Activated CD8-positive, alpha-beta memory T cell treated with anti-CD3 and anti-CD28 coated beads for 24 hours (primary cell): ENCODE measurements around the gene HLF.
"Not testable (repeated sequence)": the region's sequence is repeated elsewhere in the genome, so short reads cannot be mapped to it uniquely, and the experiment has no call there.

Experiments
- DNase-seq: peaks from one replicate; pipeline ENCODE4 v3.0.0-alpha.2; 2020

Gene HLF

DNA sequence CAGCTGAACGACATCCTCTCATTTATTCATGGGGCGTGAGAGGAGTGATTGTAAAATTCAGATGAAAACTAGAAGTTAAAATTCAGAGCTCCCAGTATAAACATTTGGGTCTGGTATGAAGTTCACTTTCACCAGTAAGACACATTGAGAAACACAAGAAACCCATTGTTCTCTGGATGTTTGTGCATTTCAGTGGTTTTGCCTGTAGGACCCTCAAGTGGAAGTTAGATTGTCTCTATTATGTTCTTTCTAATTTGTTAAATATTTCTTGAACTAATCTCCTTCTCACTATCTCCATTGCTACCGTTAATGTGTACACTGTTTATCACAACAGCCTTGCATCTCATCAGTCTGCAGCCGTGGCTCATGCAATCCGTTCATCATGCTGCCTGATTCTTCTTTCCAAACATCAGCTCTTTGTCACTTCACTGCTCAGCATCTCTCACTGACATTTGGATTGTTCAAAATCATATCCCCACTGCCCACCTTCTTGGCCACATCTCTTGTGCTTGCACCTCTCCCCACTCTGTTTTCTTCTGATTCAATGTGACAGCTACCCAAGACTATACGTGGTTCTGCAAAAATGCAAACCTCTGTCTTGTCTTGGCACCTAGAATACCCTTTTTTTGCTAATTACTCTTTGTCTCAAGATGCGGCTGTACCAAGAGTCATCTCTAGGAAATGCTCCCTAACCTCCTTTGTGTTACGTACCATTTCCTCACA is 49.5 kb downstream of the HLF start:
- DNase-seq, result no peak

DNA sequence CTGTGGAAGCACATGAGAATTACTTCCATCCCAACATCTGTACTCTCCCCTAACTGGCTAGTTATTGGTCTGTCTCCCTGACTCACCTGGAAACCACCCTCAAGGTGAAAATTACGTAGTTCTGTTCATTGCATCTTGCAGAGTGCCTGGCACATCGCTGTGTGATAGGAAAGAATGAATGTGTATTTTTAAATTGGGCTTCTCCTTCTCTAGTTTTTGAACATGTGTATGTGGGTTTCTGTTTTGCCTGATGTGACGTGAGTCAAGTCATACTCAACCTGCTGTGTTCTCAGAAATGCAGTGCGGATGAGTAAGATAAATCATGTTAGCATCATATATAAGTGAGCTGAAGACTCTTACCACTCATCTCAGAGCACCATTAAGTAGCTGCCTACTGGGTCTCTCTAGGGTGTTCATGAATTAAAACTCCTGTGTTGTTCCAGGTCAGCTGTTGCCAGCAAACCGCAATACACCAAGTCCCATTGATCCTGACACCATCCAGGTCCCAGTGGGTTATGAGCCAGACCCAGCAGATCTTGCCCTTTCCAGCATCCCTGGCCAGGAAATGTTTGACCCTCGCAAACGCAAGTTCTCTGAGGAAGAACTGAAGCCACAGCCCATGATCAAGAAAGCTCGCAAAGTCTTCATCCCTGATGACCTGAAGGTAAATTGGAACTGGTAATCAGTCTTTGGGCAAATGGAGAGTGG is 50.2 kb downstream of the HLF start:
- no peak for DNase-seq

DNA sequence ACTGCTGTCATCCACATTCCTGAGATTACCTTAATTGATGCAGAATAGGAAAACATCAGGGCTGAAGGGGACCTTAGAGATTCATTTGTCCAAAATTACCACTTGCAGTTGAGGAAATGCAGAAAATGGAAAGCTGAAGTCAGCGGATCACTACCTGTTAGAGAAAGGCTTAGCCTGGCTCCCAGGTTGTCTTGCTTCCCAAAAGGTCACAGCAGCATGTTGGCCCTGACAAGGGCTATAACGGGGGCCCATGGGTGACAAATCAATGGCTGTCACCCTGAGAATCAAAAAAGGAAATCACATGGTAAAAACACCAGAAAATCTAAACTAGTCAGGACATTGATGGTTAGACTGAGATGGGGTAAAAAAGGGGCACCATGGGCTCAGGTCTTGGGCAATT is 51.7 kb downstream of the HLF start:
- no peak for DNase-seq

DNA sequence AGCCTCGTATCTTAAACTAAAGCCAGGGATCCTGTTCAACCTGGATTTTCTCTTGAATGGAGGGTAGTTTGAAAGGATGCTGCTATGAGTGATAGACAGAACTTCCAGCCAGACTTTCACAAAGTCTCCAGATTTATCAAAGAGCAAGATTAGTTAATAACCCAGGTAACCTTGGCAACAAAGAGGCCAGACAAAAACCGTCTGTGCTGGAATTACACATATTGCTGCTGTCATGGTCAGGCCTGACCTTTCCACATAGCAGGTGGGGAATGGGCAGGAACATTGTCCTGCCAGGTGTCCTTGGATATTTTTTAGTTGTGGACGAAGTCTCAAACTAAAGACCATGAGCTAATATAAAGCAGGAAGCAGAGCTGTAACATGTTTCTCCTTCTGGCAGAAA is 52.5 kb downstream of the HLF start:
- no peak for DNase-seq

DNA sequence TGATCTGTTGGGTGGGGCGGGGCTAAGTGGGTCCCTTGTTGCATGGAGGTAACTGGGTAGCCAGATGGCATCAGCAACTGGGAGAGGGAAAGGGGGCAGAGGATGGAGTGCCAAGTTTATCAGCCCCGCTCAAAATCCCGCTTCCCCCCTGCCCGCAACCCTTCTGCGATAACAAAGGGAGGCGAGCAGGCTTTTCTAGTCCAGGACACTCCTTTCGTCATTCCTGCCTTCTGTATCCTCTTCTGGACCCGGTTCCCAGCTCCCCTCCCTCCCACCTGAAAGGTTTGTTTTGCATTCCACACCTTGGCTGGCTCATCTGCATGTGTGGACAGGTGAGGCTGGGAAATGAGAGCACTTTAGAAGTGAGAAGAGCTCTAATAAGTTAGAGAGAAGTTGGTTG is 53.3 kb downstream of the HLF start:
- DNase-seq, result no peak

DNA sequence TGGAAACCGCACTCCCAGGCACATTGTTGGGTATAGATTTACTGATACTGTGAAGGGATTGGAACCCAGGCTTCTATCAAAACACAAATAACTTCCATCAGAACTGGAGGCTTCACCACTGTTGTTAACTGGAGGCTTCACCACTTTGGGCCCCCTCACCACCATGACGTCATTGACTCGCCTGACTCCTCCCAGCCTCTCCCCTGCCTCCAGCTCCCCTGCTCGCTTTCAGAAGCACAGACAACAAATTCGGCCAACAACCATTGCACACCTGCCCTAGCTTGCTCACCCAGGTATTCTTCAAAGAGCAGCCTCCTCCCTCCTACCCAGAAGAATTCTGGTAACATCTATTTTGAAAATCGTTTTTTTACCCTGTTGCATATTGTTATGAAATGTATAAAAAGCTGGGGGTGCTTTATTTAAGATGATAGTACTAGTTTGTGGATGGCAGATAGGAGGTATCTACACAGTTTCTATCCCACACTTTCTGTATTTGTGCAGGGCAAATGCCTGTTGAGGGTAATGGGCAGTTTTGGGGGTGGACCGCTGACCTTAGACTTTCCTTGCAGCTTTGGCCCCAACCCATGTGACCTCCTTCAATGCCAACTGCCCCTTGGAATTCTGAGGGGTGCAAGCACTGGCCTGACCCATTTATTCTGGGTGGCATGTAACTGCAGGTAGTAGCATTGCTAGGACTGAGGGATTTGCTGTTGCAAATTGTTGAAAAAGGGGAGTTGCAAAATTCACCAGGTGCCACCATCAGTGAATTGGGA is 54.1 kb downstream of the HLF start:
- DNase-seq, result no peak

DNA sequence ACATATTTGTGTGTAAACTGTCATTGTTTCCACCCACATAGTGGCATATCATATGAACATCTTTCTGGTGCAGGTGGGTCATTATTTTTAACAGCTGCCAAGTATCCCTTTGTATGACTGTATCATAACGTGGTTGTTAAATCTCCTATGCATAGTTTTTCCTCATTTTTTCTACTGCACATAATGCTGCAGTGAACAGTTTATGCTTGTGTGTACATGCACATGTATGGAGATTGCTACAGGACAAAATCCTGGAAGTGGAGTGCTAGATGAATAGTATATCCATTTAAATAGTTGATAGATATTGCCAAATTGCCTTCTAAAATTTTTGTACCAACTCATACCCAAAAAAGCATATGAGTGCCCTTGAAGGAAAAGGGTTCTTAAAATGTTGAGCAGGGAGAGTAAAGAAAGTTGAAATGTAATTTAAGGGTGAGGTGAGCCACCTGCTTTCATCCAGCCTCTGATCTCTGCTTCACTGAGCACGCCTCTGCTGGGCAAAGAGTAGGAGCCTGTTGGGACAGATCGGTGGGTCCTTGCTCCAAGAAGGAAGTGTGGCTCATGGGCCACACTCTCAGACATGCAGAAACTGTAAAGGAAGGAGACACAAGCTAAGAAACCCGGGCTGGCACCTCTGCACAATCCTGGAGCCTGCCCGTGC is 55.3 kb downstream of the HLF start:
- no peak for DNase-seq

DNA sequence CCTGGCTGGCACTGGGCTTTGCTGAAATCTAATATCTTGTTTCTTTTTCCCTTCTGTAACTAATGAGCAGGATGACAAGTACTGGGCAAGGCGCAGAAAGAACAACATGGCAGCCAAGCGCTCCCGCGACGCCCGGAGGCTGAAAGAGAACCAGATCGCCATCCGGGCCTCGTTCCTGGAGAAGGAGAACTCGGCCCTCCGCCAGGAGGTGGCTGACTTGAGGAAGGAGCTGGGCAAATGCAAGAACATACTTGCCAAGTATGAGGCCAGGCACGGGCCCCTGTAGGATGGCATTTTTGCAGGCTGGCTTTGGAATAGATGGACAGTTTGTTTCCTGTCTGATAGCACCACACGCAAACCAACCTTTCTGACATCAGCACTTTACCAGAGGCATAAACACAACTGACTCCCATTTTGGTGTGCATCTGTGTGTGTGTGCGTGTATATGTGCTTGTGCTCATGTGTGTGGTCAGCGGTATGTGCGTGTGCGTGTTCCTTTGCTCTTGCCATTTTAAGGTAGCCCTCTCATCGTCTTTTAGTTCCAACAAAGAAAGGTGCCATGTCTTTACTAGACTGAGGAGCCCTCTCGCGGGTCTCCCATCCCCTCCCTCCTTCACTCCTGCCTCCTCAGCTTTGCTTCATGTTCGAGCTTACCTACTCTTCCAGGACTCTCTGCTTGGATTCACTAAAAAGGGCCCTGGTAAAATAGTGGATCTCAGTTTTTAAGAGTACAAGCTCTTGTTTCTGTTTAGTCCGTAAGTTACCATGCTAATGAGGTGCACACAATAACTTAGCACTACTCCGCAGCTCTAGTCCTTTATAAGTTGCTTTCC is 56.0 kb downstream of the HLF start:
- no peak for DNase-seq

DNA sequence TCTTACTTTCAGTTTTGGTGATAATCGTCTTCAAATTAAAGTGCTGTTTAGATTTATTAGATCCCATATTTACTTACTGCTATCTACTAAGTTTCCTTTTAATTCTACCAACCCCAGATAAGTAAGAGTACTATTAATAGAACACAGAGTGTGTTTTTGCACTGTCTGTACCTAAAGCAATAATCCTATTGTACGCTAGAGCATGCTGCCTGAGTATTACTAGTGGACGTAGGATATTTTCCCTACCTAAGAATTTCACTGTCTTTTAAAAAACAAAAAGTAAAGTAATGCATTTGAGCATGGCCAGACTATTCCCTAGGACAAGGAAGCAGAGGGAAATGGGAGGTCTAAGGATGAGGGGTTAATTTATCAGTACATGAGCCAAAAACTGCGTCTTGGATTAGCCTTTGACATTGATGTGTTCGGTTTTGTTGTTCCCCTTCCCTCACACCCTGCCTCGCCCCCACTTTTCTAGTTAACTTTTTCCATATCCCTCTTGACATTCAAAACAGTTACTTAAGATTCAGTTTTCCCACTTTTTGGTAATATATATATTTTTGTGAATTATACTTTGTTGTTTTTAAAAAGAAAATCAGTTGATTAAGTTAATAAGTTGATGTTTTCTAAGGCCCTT is 56.8 kb downstream of the HLF start:
- no peak for DNase-seq

DNA sequence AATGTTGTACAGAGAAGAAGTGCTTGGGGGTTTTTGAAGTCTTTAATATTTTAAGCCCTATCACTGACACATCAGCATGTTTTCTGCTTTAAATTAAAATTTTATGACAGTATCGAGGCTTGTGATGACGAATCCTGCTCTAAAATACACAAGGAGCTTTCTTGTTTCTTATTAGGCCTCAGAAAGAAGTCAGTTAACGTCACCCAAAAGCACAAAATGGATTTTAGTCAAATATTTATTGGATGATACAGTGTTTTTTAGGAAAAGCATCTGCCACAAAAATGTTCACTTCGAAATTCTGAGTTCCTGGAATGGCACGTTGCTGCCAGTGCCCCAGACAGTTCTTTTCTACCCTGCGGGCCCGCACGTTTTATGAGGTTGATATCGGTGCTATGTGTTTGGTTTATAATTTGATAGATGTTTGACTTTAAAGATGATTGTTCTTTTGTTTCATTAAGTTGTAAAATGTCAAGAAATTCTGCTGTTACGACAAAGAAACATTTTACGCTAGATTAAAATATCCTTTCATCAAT is 57.8 kb downstream of the HLF start:
- DNase-seq, result no peak

DNA sequence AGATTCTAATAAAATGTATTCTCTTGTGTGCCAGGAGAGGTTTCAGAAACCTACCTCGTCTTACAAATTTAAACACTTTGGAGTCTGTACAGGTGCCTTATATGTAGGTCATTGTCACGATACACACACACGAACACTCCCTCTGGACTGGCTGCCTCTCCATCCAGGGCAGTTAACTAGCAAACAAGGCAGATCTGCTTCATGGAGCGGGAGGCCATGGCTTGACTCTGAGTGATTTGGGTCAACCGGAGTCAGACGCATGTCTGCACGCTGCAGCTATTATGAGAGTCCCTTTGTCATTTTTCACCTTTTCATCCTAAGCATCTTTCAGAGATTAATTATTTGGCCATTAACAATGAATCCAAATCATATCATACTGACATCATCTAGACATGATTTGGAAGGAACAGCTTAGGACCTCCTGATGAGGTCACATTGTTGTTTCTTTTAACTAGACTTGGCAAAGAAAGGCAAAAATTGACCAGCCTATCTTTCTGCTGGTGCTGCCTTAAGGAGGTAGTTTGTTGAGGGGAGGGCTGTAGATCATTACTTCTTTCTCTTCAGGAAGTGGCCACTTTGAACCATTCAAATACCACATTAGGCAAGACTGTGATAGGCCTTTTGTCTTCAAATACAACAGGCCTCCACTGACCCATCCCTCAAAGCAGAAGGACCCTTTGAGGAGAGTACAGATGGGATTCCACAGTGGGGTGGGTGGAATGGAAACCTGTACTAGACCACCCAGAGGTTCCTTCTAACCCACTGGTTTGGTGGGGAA is 58.9 kb downstream of the HLF start:
- no peak for DNase-seq

DNA sequence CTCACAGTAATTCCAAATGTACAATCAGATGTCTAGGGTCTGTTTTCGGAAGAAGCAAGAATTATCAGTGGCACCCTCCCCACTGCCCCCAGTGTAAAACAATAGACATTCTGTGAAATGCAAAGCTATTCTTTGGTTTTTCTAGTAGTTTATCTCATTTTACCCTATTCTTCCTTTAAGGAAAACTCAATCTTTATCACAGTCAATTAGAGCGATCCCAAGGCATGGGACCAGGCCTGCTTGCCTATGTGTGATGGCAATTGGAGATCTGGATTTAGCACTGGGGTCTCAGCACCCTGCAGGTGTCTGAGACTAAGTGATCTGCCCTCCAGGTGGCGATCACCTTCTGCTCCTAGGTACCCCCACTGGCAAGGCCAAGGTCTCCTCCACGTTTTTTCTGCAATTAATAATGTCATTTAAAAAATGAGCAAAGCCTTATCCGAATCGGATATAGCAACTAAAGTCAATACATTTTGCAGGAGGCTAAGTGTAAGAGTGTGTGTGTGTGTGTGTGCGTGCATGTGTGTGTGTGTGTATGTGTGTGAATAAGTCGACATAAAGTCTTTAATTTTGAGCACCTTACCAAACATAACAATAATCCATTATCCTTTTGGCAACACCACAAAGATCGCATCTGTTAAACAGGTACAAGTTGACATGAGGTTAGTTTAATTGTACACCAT is 59.7 kb downstream of the HLF start:
- DNase-seq, result no peak

DNA sequence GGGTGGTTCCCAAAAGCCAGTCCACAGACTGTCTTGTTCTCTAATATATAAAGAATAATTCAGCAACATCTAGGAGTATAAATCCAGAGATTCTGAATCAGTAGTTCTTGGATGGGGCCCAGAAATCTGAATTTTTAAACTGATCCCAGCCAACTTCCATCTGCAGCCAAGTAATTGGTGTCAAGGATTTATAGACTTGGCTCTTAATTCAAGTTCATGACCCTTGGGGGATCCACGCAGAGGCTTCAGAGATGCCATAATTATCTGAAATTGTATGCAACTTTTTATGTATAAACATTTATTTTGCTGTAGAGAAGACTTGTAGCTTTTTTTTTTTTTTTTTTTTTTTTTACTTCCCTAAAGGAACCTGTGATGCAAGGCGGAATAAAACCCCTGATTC is 60.6 kb downstream of the HLF start:
- no peak for DNase-seq

DNA sequence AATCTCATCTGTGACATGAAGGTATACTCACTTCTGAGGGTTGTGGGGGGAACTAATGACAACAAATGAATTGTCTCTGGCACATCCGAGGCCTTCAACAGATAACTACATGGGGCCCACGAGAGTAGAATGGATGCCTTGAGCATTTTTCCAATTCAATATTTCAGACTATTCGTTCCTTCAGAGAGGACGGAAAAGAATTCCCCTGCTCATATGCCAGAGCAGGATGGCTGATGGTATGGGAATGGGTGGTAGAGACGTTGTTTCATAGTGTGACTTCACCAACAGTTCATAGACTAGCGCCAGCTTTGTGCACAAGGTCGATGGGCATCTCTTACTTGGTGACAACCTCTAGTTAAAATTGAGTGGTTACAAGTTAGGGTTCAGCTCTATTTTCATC is 61.3 kb downstream of the HLF start:
- no peak for DNase-seq

DNA sequence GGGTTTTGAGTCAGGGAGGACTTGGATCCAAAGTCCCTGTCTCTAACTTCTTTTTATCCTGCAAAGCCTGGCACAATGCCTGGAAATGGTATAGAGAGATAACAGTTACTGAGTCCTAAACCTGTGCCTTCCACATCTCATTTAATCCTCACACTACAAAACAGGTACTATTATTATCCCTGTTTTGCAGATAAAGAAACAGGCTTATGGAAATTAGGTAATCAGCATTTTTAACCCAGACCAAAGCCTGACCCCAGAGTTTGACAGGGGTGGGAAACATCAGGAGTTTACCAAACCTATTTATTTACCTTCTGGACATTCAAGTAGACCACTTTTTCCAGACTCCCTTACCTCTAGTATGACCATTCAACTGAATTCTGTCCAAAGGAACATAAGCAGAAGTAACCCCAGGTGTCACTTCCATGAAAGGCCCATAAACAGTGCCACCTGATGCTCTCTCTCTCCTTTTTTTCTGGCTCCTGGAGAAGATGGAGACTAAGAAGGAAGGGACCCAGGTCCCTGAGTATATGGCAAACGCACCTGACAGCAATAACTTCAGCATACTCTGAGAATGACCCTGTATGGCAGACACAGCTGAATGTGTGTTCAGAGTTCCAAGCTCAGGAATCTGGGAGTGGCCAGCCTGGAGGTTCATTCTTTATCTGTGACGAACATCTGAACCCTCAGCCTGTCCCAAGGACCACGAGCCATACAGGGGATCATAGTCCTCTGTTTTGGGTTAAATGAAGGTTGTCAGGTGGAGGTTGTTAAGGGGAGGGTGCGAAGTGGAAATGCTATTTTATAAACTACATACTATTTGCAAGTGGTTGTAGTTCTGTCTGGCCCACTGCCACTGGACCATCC is 62.7 kb downstream of the HLF start:
- no peak for DNase-seq

DNA sequence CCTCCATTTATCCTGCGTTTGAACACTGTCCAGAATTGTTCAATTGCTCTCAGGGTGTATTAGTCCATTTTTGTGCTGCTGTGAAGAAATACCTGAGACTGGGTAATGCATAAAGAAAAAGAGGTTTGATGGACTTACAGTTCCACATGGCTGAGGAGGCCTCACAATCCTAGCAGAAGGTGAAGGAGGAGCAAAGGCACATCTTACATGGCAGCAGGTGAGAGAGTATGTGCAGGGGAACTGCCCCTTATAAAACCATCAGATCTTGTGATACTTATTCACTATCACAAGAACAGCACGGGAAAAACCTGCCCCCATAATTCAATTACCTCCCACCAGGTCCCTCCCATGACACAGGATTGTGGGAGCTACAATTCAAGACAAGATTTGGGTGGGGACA is 63.8 kb downstream of the HLF start:
- not testable (repeated sequence) for DNase-seq

DNA sequence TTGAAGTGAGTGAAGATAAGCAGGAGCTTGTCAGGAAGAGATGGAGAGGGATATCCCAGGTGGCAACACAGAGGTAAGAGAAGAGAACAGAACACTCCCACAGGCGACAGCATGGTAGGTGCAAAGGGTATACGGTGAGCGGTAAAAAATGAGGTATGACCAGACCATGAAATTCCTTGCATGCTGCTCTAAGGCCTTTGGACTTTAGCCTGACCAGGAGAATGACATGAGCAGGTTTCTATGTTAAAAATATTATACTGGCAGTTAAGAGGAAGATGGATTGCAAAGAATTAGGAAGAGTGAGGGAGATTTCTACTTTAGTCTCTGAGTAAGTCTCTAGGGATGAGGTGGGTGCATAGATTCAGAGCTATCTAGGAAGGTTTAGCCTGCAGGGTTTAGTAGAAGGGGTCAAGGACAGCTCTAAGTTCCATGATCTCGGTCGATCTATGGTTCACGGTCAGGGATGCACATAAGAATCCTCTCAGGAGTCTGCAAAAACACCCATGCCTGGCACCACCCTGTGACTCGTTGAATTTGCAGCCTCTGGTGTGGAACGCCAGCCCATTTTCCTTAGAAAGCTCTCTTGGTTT is 65.7 kb downstream of the HLF start:
- DNase-seq, result no peak

DNA sequence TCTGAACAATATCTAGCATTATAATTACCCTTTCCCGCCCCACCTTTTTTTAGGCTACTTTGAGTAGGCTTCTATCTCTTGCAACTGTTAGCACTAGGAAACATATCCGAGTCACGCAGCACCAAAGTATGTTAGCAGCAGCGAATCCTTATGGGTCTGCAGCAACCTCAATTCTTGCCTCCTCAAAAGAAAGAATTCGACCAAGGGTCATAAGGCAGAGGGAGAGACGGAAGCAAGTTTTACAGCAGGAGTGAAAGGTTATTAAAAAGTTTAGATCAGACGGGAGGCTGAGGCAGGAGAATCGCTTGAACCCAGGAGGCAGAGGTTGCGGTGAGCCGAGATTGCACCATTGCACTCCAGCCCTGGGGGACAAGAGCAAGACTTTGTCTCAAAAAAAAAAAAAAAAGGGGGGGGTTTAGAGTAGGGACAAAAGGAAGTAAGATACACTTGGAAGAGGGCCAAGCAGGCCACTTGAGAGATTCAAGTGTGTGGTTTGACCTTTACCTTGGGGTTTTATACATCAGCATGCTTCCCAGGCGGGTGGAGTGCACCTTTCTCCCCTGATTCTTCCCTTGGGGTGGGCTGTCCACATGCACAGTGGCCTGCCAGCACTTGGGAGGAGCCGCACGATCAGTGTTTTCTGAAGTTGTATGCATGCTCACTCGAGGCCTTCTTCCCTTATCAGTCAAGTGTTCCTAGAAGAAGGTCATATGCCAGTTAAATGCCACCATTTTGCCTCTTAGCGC is 67.7 kb downstream of the HLF start:
- no peak for DNase-seq
